Loucy (cell line): ENCODE data around the gene MYO1A.

ENCODE experiments used
- CTCF ChIP-seq: fragments of 200-600 bp; sonication (generic); conservative IDR thresholded peaks from 2 replicates; pipeline ENCODE4 v1.5.1; 2014; ENCODE audit warnings: mild to moderate bottlenecking, antibody characterized with exemption, low read length
- EZH2phosphoT487 ChIP-seq: fragments of 200-600 bp; IDR thresholded peaks from 2 replicates; pipeline ENCODE4 v1.6.1; 2018; ENCODE audit warnings: antibody characterized with exemption, mild to moderate bottlenecking, moderate library complexity, borderline replicate concordance

- no peak for TF ChIP-seq CTCF
- no peak for TF ChIP-seq EZH2phosphoT487
Measured at GRCh38 chr12:57018906-57019305, 31.0 kb downstream of the MYO1A start.
